ENCODE data around the gene KRTAP12-2.

GRCh38 chr21:44709426-44710293 lies 42.9 kb upstream of the KRTAP12-2 start:
- TF ChIP-seq, protein P1, sequence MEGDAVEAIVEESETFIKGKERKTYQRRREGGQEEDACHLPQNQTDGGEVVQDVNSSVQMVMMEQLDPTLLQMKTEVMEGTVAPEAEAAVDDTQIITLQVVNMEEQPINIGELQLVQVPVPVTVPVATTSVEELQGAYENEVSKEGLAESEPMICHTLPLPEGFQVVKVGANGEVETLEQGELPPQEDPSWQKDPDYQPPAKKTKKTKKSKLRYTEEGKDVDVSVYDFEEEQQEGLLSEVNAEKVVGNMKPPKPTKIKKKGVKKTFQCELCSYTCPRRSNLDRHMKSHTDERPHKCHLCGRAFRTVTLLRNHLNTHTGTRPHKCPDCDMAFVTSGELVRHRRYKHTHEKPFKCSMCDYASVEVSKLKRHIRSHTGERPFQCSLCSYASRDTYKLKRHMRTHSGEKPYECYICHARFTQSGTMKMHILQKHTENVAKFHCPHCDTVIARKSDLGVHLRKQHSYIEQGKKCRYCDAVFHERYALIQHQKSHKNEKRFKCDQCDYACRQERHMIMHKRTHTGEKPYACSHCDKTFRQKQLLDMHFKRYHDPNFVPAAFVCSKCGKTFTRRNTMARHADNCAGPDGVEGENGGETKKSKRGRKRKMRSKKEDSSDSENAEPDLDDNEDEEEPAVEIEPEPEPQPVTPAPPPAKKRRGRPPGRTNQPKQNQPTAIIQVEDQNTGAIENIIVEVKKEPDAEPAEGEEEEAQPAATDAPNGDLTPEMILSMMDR (IDR thresholded peaks at IDR 0.05; ENCODE audit: low read length): no peak
- no peak for TF ChIP-seq EZH2 (optimal IDR thresholded peaks at IDR 0.05; ENCODE audit: low read depth, low read length)

All from MM.1S (cell line).